Stimulated activated CD8-positive, alpha-beta memory T cell treated with anti-CD3 and anti-CD28 coated beads, Interleukin-15, amount 100 ng/mL, for 1 hour (primary cell): ENCODE data around the gene CLCNKB.

Experiments
- DNase-seq: peaks from one replicate; pipeline ENCODE4 v3.0.0-alpha.2; 2020; ENCODE audit warnings: low read depth

The CLCNKB gene

DNA sequence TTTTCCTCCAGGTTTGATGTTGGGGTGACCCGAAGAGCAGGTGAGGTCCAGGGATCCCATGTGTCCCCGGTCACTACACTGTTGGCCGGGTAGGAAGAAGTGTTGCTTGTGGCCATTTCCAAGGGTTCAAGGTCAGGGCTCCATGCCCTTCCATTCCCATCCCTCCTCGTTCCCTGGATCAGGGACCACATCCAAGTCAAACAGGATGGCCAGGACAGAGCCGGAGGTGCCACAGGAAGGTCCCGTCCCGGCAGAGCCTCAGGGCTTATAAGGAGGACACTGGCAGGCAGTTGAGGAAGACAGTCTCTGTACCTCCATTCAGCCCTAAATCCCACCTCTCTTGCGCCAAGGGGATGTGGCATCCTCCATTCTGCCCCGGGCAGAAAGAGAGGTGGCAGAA lies 51.9 kb downstream of the CLCNKB start:
- DNase-seq = no peak

DNA sequence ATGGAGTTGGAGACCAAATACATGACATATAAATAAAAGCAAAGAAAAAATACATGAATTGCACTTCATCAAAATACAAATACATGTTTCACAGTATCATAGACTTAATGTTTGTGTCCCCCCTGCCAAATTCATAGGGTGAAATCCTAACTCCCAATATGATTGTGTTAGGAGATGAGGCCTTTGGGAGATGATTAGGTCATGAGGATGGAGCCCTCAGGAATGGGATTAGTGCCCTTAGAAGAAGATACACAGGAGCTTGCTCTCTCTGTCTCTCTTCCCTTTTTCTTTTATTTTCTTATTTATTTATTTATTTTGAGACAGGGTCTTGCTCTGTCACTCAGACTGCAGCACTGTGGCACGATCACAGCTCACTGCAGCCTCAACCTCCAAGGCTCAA lies 55.8 kb downstream of the CLCNKB start:
- DNase-seq = no peak

- DNase-seq = no peak
Measured at GRCh38 chr1:16101623-16102022, 58.0 kb downstream of the CLCNKB start.
